Measurements from ENCODE around the gene DLG2.

- TF ChIP-seq CTCF (IDR thresholded peaks at IDR 0.05) = no peak
- no peak for TF ChIP-seq POLR2A (IDR thresholded peaks at IDR 0.05)
These were observed 19.9 kb upstream of the DLG2 start for GRCh38 chr11:85647078-85647477.
